Measurements from ENCODE around the gene EPHA4.

The EPHA4 gene

DNA sequence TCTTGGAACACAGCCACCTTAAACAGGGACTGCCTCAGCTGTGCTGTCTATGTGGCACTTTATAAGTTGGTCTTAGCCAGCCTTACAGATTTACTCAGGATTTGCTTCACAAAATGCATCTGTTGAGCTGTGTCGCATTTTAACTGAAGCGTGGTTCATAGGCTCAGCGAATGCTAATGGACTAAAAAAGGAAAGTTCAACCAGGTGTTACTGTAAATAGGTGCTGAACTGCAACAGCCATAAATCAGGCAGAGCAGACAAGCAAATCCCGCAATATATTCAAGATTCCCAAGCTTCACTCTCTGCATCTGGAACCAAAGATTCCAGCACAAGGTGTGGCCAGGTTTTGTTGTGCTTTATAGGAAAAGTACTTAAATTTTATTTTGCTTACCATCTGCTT is 130.0 kb downstream of the EPHA4 start:
- H3K4me3 ChIP-seq (ENCODE audit: low read length) = no peak overlapping the region
- DNase-seq (ENCODE audit: low read depth) = no peak
- TF ChIP-seq, protein P1, sequence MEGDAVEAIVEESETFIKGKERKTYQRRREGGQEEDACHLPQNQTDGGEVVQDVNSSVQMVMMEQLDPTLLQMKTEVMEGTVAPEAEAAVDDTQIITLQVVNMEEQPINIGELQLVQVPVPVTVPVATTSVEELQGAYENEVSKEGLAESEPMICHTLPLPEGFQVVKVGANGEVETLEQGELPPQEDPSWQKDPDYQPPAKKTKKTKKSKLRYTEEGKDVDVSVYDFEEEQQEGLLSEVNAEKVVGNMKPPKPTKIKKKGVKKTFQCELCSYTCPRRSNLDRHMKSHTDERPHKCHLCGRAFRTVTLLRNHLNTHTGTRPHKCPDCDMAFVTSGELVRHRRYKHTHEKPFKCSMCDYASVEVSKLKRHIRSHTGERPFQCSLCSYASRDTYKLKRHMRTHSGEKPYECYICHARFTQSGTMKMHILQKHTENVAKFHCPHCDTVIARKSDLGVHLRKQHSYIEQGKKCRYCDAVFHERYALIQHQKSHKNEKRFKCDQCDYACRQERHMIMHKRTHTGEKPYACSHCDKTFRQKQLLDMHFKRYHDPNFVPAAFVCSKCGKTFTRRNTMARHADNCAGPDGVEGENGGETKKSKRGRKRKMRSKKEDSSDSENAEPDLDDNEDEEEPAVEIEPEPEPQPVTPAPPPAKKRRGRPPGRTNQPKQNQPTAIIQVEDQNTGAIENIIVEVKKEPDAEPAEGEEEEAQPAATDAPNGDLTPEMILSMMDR (conservative IDR thresholded peaks at IDR 0.05; ENCODE audit: low read depth, low read length) = no peak

DNA sequence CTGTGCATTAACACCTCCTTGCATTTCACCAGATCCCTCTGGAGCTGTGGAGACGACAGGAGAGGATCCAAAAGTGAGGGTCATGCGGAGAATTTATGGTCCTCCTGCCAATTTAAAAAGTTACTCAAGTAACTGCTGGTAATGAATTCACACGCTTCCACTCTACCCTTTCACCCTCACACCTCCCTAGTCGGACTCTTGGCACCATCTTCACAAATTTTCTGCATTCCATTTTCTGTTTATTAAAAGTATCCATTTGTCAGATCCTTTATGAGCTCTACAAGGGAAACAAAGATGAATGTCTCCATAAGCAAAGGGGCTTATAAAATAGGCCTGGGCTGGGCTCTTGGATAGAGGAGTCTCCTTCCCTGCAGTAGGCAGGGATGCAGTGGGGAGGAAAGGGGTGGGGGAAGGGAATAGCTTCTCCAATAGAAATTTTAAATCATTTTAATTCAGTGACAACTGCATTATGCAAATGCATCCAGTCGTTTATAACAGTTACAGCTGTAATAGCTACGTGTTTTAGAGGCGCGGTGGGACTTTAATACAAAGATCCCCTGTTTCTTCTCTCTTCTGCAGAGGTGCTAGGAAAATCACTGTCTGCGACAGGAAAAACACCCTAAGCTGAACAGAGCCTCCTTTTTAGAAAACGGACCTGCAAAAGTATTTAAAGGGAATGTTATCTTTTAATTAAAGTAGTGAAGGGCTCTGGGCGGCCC is 132.2 kb downstream of the EPHA4 start:
- no peak for DNase-seq (ENCODE audit: low read depth)
- TF ChIP-seq, protein P1 (conservative IDR thresholded peaks at IDR 0.05; ENCODE audit: low read depth, low read length) = no peak
- H3K4me3 ChIP-seq (ENCODE audit: low read length) = no peak overlapping the region

DNA sequence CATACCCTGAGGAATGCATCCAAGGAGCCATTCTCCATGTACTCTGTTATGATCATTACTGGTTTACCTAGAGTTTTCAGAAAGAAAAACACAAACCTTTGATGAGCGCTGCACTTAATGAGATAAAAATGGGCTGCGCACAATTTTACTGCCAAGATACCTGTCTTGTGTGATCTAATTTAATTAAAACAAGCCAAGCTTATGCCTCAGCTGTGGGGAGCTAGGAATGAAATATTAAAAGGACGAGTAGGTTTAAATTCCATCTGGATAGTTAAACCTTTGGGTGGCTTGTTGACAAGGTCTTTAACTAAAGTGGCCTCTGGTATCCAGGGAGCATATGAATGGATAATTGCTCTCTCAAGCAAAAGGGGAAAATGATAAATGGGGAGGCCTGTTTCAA is 135.0 kb downstream of the EPHA4 start:
- no peak overlapping the region for H3K4me3 ChIP-seq (ENCODE audit: low read length)
- no peak for DNase-seq (ENCODE audit: low read depth)
- TF ChIP-seq, protein P1 (conservative IDR thresholded peaks at IDR 0.05; ENCODE audit: low read depth, low read length) = no peak

DNA sequence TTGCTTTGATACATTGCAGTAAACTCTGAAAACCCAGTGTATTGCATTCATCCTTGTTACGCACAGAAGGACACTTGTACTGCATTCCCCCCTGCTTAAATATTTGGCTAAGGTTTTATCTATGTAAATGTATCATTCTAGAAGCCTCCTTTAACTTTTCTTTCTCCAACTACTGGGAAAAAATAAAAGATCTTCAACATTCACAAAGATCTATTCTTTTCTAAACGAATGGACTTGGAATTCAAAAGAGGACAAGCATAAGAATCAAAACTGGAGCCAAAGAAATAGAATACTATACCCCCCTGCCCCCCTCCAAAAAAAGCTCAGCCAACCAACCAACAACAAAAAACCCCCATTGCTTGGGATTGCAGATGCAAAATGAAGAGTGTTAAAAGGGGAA is 136.9 kb downstream of the EPHA4 start:
- H3K4me3 ChIP-seq (ENCODE audit: low read length) = no peak overlapping the region
- no peak for DNase-seq (ENCODE audit: low read depth)
- TF ChIP-seq, protein P1 (conservative IDR thresholded peaks at IDR 0.05; ENCODE audit: low read depth, low read length) = no peak

DNA sequence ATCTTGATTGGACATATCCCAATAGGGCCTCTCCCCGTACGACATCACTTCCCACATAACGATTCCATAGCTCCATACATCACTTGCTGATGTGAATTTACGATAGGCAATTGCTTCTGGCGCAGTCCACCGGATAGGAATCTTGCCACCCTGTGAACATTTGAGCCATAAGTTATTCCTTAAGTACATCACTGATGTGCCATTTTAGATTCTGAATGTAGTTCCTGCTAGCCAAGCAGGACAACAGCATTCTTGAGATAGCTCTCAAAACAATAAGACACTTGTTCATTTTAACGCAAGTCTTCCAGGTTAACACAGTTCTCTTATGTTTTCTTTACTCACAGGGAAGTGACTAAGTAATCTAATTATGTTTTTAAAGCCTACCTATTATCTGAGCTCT is 138.0 kb downstream of the EPHA4 start:
- TF ChIP-seq, protein P1 (conservative IDR thresholded peaks at IDR 0.05; ENCODE audit: low read depth, low read length) = no peak
- H3K4me3 ChIP-seq (ENCODE audit: low read length) = no peak overlapping the region
- DNase-seq (ENCODE audit: low read depth) = no peak

DNA sequence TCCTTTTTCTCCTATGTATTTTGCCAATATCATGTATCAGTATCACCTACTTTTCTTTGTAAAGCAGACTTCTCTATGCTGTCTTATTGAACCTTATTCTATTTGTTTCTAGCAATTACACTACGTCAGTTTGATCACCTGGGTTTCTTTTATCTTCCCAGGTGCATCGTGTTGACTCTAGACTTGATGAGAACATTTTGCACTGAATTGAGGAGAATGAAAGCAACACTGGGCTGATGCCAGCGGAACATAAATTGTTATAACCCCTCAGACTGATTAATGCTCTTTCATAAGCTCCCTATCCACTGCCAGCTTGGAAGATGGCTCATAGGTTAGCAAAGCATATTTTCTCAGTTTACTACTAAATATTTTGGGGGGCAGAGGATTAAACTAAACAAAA is 140.6 kb downstream of the EPHA4 start:
- DNase-seq (ENCODE audit: low read depth) = no peak
- TF ChIP-seq, protein P1 (conservative IDR thresholded peaks at IDR 0.05; ENCODE audit: low read depth, low read length) = no peak
- no peak overlapping the region for H3K4me3 ChIP-seq (ENCODE audit: low read length)

DNA sequence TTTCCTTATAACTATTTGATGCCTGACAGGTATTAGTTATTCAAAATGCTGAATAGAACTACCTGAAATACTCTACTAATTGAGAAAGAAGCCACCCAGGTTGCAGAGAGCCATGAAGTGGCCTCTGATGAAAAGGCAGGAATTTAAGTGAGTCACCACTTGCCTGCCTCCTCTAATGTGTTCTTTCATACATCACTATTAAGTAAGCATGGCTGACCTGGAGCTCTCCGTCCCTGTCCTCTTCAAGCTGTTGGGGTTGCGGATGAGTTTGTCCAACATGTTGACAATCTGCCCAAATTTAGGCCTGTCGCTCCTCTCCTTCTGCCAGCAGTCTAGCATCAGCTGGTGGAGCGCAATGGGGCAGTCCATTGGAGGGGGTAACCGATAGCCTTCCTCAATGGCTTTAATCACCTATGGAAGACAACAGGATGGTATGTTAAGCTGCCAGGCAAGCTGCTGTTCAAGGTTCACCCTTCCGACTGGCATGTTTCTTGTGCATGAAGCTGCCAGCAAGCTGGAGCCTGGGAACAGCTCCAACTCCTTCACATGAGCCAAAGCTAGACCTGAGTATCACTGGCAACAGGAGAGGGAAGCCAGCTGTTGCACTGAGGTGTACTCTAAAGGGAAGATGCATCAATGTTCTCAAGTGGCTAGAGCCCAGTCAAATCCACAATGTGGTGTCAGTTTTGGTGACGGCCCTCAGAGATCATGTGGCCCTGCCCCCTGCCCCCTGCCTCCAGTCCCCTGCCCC is 142.2 kb downstream of the EPHA4 start:
- TF ChIP-seq, protein P1 (conservative IDR thresholded peaks at IDR 0.05; ENCODE audit: low read depth, low read length) = no peak
- no peak overlapping the region for H3K4me3 ChIP-seq (ENCODE audit: low read length)
- no peak for DNase-seq (ENCODE audit: low read depth)

Data from retinal pigment epithelial cell (primary cell).